GM12801 (cell line): ENCODE measurements around the gene PHC2.

Experiments
- TF ChIP-seq, protein P1 (sequence below): IDR thresholded peaks from one replicate; pipeline ENCODE4 v1.5.1; 2011; ENCODE audit warnings: control low read depth; ENCODE audit not compliant: insufficient read length; ENCODE audit errors: extremely low read depth

PHC2 gene

DNA sequence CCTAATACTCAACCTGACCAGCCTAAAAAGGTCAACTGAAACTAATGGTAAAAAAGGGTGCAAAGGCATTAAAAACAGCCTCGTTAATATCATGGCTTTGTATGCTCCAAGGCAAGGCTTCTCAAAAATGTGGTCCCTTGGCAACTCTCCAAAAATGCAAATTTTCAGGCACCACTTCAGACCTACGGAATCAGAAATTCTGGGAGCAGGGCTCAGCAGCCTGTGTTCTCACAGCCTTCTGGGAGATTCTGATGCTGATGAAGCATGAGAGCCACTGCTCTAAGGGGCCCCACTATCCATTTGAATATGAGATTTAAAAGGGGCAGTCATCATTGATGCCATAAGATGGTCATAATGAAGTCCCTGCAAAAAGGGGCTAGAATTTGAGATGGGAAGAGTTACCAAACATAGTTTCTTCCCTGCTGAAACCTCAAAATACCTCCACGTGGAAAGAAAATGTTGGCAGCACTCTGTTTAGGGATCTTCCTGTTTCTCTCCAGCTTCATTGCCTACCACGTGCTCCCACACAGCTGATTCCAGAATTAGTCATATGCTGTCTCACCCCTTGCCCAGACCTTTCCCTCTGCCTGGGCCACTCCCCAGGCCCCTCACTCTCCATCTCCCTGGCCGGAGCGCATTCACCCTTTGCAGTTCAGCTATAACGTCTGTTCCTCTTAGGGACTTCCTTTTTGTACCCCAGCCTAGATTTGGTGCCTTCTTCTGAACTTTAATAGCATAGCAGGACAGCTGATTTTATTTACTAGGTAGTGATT lies 46.7 kb downstream of the PHC2 start:
- TF ChIP-seq, protein P1, sequence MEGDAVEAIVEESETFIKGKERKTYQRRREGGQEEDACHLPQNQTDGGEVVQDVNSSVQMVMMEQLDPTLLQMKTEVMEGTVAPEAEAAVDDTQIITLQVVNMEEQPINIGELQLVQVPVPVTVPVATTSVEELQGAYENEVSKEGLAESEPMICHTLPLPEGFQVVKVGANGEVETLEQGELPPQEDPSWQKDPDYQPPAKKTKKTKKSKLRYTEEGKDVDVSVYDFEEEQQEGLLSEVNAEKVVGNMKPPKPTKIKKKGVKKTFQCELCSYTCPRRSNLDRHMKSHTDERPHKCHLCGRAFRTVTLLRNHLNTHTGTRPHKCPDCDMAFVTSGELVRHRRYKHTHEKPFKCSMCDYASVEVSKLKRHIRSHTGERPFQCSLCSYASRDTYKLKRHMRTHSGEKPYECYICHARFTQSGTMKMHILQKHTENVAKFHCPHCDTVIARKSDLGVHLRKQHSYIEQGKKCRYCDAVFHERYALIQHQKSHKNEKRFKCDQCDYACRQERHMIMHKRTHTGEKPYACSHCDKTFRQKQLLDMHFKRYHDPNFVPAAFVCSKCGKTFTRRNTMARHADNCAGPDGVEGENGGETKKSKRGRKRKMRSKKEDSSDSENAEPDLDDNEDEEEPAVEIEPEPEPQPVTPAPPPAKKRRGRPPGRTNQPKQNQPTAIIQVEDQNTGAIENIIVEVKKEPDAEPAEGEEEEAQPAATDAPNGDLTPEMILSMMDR: no peak

GRCh38 chr1:33383489-33383888 lies 47.4 kb downstream of the PHC2 start:
- TF ChIP-seq, protein P1: no peak

GRCh38 chr1:33382661-33383415 lies 48.1 kb downstream of the PHC2 start:
- TF ChIP-seq, protein P1: no peak

DNA sequence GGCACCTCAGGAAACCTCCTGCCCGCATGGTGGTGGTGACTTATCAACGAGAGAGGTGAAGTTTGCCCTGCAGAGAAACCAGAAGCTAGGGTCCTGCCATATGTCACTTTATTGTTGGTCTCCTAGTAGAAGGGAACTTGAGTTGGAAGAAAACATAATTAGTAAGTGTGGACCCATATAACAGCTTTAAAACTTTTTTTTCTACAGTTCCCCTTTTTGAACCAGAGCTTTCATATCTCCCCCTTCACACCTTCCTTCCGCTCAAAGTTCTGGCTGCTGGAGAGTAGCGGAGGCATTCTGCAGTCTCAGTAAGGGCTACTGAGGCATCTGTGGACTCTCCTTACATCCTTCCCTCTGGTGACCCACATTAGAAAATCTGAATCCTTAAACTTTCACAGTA lies 48.9 kb downstream of the PHC2 start:
- TF ChIP-seq, protein P1: no peak

- TF ChIP-seq, protein P1: no peak
Observed at GRCh38 chr1:33380811-33381210, 50.1 kb downstream of the PHC2 start.

GRCh38 chr1:33379631-33380354 lies 51.1 kb downstream of the PHC2 start:
- TF ChIP-seq, protein P1: no peak

- TF ChIP-seq, protein P1: no peak
Observed at GRCh38 chr1:33378976-33379375, 51.9 kb downstream of the PHC2 start.
